ENCODE data around the gene TRA2A.

- TF ChIP-seq CTCF (IDR thresholded peaks at IDR 0.05; ENCODE audit: insufficient read depth, low read length, poor library complexity, severe bottlenecking), result no peak
- no peak for TF ChIP-seq EZH2phosphoT487 (conservative IDR thresholded peaks at IDR 0.05; ENCODE audit: low read length)
Measured at GRCh38 chr7:23539494-23539907, 7.7 kb upstream of the TRA2A start.

All from SU-DHL-6 (cell line).